Left ventricle myocardium inferior (tissue), 1 donor: ENCODE measurements around the gene CREG2. TPM values are rescaled to one million over a fixed set of nuclear protein-coding genes. Genes with fewer than 3 reads are reported as not detected.

ENCODE experiments used
- DNase-seq: peaks from one replicate; pipeline ENCODE4 v3.0.0-alpha.2; 2020
- H3K27ac ChIP-seq: fragments of 200-600 bp; replicated peaks from 2 replicates; pipeline ENCODE4 v1.8.0; 2021
- H3K27me3 ChIP-seq: fragments of 200-600 bp; 2 replicates; pipeline ENCODE4 v1.8.0; 2021; ENCODE audit warnings: low read depth
- H3K36me3 ChIP-seq: fragments of 200-600 bp; 2 replicates; pipeline ENCODE4 v1.8.0; 2021
- H3K4me1 ChIP-seq: fragments of 200-600 bp; 2 replicates; pipeline ENCODE4 v1.8.0; 2021
- H3K4me3 ChIP-seq: fragments of 200-600 bp; 2 replicates; pipeline ENCODE4 v1.8.0; 2021; ENCODE audit warnings: mild to moderate bottlenecking, moderate library complexity
- H3K9me3 ChIP-seq: fragments of 200-600 bp; replicated peaks from 2 replicates; pipeline ENCODE4 v1.8.0; 2021
- intact Hi-C: fragments of 100-400 bp; cut with micrococcal nuclease; formaldehyde crosslinking; loops from one replicate; pipeline ENCODE4 v1.11.0; 2022
- total RNA-seq: library from RNA; stranded (reverse); fragmentation: NEBNext Ultra II Directional; extraction: Animal tissue kit (Norgen Biotek cat#: 25700); gene quantifications from one replicate; pipeline ENCODE4 v1.2.1, GENCODE V29; 2021
- TF ChIP-seq, protein P1 (sequence below): fragments of 200-600 bp; IDR thresholded peaks from 2 replicates; pipeline ENCODE4 v1.8.0; 2021; ENCODE audit warnings: antibody characterized with exemption, mild to moderate bottlenecking, borderline replicate concordance
- donor health status: DM: no; HTN: yes; CAD: no; lungs with severe emphysema.

CREG2 gene
- total RNA-seq, 1 donor from 2014 or later: not detected

DNA sequence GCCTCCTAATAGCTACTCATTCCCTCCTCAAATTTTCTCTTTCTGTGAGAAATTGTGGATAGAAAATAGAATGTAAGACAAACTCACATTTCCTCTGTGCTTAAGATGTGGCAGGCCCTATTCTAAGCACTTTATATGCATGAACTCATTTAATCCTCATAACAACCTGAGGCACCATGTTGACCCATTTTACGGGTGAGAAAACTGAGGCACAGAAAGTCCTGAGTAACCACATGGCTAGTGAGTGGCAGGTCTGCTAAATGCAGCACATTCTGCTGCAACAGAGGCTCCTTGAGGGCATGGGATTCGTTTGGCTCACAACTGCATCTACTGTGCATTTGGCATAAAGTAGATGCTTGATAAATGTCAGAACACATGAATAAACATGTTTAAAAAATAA is 56.1 kb downstream of the CREG2 start:
- Histone ChIP-seq H3K36me3 (no peaks in the 10 kb centered on the region), H3K9me3 (peaks cover 2% of the 10 kb centered on the region), H3K4me1 (peaks cover 29% of the 10 kb centered on the region), H3K4me3 (no peak overlapping the region), H3K27ac (peak overlapping the region; percentile 68), H3K27me3 (no peaks in the 10 kb centered on the region)
- no peak for DNase-seq
- TF ChIP-seq, protein P1, sequence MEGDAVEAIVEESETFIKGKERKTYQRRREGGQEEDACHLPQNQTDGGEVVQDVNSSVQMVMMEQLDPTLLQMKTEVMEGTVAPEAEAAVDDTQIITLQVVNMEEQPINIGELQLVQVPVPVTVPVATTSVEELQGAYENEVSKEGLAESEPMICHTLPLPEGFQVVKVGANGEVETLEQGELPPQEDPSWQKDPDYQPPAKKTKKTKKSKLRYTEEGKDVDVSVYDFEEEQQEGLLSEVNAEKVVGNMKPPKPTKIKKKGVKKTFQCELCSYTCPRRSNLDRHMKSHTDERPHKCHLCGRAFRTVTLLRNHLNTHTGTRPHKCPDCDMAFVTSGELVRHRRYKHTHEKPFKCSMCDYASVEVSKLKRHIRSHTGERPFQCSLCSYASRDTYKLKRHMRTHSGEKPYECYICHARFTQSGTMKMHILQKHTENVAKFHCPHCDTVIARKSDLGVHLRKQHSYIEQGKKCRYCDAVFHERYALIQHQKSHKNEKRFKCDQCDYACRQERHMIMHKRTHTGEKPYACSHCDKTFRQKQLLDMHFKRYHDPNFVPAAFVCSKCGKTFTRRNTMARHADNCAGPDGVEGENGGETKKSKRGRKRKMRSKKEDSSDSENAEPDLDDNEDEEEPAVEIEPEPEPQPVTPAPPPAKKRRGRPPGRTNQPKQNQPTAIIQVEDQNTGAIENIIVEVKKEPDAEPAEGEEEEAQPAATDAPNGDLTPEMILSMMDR: no peak
- intact Hi-C loops: no loop called here

DNA sequence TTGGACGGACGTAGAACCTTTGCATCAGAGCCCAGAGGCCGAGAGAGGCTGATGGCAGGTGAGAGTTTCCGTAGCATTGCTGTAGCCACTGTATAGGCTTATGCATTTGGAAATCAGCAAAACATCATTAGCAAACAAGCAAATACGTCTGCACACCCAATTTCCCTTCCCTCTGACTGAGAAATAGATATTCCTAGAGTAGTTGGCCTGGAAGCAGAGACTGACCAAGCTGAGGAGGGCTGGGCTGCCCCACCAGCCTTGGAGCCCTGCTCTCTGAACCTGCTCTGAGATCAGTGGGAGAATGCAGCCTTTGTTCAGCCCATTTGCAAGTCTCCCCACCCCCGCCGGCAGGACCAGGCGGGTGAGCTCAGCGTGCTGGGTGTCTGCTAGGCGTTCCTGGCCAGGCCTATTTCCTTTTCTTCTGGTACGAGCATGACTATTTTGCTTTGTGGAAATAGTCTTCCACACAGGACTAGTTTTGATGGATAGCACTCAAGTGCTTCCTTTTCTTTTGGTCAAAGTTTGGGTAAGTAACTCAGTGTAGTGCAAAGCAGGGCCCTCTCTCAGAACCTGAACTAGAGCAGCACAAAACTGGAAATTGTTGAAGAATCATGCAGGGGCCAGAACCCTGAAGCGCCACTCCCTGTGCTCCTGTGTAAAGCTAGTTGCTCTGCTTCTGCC is 56.9 kb downstream of the CREG2 start:
- peak; percentile 65 for DNase-seq
- H3K27ac ChIP-seq: peak overlapping the region; percentile 68
- no peaks in the 10 kb centered on the region for H3K36me3 ChIP-seq
- peaks cover 29% of the 10 kb centered on the region for H3K4me1 ChIP-seq
- peaks cover 10% of the 10 kb centered on the region for H3K9me3 ChIP-seq
- H3K4me3 ChIP-seq: no peak overlapping the region
- TF ChIP-seq, protein P1: no peak
- intact Hi-C loops: no loop called here
- H3K27me3 ChIP-seq: no peaks in the 10 kb centered on the region

DNA sequence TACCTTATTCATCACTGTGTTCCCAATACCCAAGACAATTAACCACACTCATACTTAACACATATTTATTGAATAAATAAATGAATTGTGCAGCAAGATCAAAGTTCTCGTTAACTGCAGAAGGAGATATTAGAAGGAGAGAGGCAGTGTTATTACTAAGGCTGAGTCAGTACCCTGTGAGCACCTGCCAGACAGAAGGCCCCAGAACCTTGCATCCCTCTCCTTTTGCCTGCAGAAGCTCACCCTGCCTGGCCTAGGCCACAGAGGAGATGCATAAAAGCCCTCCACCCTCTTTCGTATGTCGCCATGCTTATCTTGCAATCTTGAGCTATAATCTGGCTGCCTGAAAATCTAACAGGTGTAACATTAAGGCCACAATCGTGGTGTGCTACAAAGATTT is 58.3 kb downstream of the CREG2 start:
- no peak for DNase-seq
- Histone ChIP-seq H3K36me3 (no peaks in the 10 kb centered on the region), H3K27me3 (no peaks in the 10 kb centered on the region), H3K4me1 (peaks cover 29% of the 10 kb centered on the region), H3K9me3 (peaks cover 13% of the 10 kb centered on the region), H3K4me3 (no peak overlapping the region), H3K27ac (peak overlapping the region; percentile 60)
- TF ChIP-seq, protein P1: no peak
- intact Hi-C loops: no loop called here

DNA sequence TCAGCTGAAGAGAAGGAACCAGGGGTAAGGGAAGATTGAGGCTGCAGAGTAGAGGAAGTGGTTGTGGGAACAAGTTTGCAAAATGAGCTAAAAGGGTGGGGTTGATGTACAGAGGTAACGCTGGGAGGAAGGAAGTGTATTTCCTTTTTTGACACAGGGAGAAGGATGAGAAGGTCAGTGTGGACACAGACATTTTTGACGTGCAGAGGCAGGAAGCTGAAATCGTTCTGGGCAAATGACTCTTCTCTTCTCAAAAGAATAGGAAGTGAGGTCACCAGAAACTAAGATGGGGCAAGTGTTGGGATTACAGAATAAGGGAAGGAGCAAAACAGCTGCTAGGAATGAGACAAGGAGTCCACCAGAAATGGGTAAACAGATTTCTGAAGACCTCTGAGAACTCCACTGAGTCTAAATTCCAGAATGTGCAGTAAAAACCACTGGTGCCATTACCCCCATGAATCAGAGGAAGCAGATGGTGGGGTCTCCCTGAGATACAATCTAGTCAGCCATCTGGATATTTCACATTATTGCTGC is 58.8 kb downstream of the CREG2 start:
- intact Hi-C loops: no loop called here
- TF ChIP-seq, protein P1: no peak
- Histone ChIP-seq H3K9me3 (peaks cover 13% of the 10 kb centered on the region), H3K27ac (peak overlapping the region; percentile 60), H3K4me3 (no peak overlapping the region), H3K36me3 (no peaks in the 10 kb centered on the region), H3K27me3 (no peaks in the 10 kb centered on the region), H3K4me1 (peaks cover 29% of the 10 kb centered on the region)
- no peak for DNase-seq

DNA sequence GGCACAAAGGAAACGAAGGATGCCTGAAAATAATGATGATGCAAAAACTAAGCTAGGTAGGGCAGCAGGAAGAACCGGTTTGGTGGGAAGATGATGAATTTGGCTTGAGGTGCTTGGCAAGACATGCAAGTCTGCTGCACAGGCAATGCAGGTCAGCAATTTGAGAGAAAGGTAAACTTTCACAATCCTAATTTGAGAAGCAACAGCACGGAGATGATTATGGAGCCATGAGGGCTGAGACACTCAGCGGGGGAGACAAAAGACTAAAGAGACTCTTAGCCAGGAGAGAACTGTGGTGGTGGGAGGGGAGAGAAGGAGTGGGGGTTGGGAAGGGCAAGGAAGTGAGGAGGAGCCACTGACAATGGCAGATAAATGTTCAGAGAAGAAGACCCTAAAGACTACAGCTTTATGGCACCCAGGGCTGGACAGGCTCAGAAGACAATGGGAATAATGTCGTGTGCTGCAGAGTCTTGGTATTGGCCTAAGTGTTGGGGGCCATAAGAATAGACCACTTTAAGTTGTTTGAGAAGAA is 59.4 kb downstream of the CREG2 start:
- Histone ChIP-seq H3K27me3 (no peaks in the 10 kb centered on the region), H3K27ac (peak overlapping the region; percentile 60), H3K9me3 (peaks cover 13% of the 10 kb centered on the region), H3K4me1 (peaks cover 29% of the 10 kb centered on the region), H3K36me3 (no peaks in the 10 kb centered on the region), H3K4me3 (no peak overlapping the region)
- TF ChIP-seq, protein P1: no peak
- intact Hi-C loops: no loop called here
- DNase-seq: no peak
